GM12878 (cell line): Measurements from ENCODE around the gene PEX6. TPM values are rescaled to one million over a fixed set of nuclear protein-coding genes. Genes with fewer than 3 reads are reported as not detected.

Source experiments
- ATAC-seq: fragments of 200-7000 bp; cut with Tn5 transposase; 3 replicates; pipeline ENCODE4 v1.9.1; 2020; ENCODE audit warnings: mild to moderate bottlenecking, moderate library complexity
- BruUV-seq: library from RNA; stranded (reverse); fragments of 400-500 nt; replicated peaks from 2 replicates; lab custom pipeline; 2021; lab: Mats Ljungman, UMichigan
- CTCF ChIA-PET: fragments of 300-600 bp; sonication (Branson Sonifier 250); formaldehyde crosslinking; extraction: SDS; loops from one replicate; lab custom pipeline; 2021; ENCODE audit warnings: inconsistent platforms; lab: Yijun Ruan, JAX
- POLR2A ChIA-PET: fragments of 350-600 bp; formaldehyde crosslinking; extraction: SDS; loops from one replicate; lab custom pipeline; 2021; ENCODE audit warnings: inconsistent platforms; lab: Charles Lee
- RAD21 ChIA-PET: fragments of 300-600 bp; sonication (Branson Sonifier 250); formaldehyde crosslinking; loops from one replicate; lab custom pipeline; 2023; ENCODE audit warnings: antibody characterized with exemption; ENCODE audit not compliant: unreplicated experiment; lab: Charles Lee
- SMC1A ChIA-PET: fragments of 300-600 bp; sonication (Branson Sonifier 250); formaldehyde crosslinking; loops from one replicate; lab custom pipeline; 2023; ENCODE audit not compliant: unreplicated experiment, uncharacterized antibody; lab: Charles Lee
- DNase-seq: peaks from one replicate; pipeline ENCODE4 v3.0.0-alpha.2; 2011; ENCODE audit warnings: low read depth, low spot score
- FAIRE-seq: peaks from 3 replicates; lab custom pipeline; 2011; peaks lifted over from hg19 to GRCh38; lab: Jason Lieb, UNC
- H2AFZ ChIP-seq: 2 replicates; pipeline ENCODE4 v1.6.0; 2011; ENCODE audit warnings: low read depth, low read length, control low read depth; ENCODE audit not compliant: control insufficient read depth
- H3K27ac ChIP-seq: 2 replicates; pipeline ENCODE4 v1.5.1; 2011; ENCODE audit warnings: control low read depth; ENCODE audit not compliant: control insufficient read depth, insufficient read depth
- H3K27me3 ChIP-seq, 2 experiments: replicated peaks in 1 of 2; 2 replicates each; pipeline versions ENCODE4 v1.6.0 to v1.6.1; 2011; ENCODE audit warnings: low read length in 1 of 2; ENCODE audit not compliant: control insufficient read depth in 2 of 2, insufficient read depth in 2 of 2
- H3K36me3 ChIP-seq, 2 experiments: 2 replicates each; pipeline ENCODE4 v1.5.1; 2011; ENCODE audit warnings: low read length in 1 of 2; ENCODE audit not compliant: control insufficient read depth in 2 of 2, insufficient read depth in 2 of 2
- H3K4me1 ChIP-seq: 2 replicates; pipeline ENCODE4 v1.6.1; 2011; ENCODE audit warnings: mild to moderate bottlenecking, low read length, moderate library complexity, mixed read lengths; ENCODE audit not compliant: control insufficient read depth, insufficient read depth
- H3K4me2 ChIP-seq: 2 replicates; pipeline ENCODE4 v1.6.0; 2011; ENCODE audit warnings: control low read depth; ENCODE audit not compliant: control insufficient read depth, insufficient read depth
- H3K4me3 ChIP-seq: fragments of 200-600 bp; sonication (generic); 2 replicates; pipeline ENCODE4 v1.5.1; 2016
- H3K79me2 ChIP-seq: 2 replicates; pipeline ENCODE4 v1.6.0; 2011; ENCODE audit warnings: low read length; ENCODE audit not compliant: control insufficient read depth, insufficient read depth
- H3K9ac ChIP-seq: 2 replicates; pipeline ENCODE4 v1.8.0; 2011; ENCODE audit warnings: low read length, control low read depth, mixed read lengths; ENCODE audit not compliant: control insufficient read depth, insufficient read depth
- H3K9me3 ChIP-seq: replicated peaks from 3 replicates; pipeline ENCODE4 v1.5.1; 2011; ENCODE audit warnings: mild to moderate bottlenecking, low read length; ENCODE audit not compliant: control insufficient read depth, insufficient read depth
- H4K20me1 ChIP-seq: 2 replicates; pipeline ENCODE4 v1.6.0; 2011; ENCODE audit not compliant: control insufficient read depth, insufficient read depth
- ASH2L ChIP-seq: fragments of 300-600, 200-600 bp; sonication (generic); IDR thresholded peaks from 2 replicates; pipeline ENCODE4 v1.6.1; 2017; ENCODE audit warnings: low read depth, mild to moderate bottlenecking, borderline replicate concordance
- CEBPB ChIP-seq, 2 experiments: fragments of 150-350 bp in 1 of 2; IDR thresholded peaks; 2 replicates each; pipeline ENCODE4 v1.6.1; 2012 to 2014; ENCODE audit warnings: low read depth in 2 of 2, low read length in 2 of 2, borderline replicate concordance in 1 of 2, inconsistent platforms in 1 of 2
- IRF4 ChIP-seq: IDR thresholded peaks from 2 replicates; pipeline ENCODE4 v1.6.1; 2011; ENCODE audit warnings: low read depth, low read length
- KAT2A ChIP-seq: conservative IDR thresholded peaks from 2 replicates; pipeline ENCODE4 v1.6.1; 2011; ENCODE audit warnings: low read depth, low read length; ENCODE audit not compliant: control insufficient read depth
- KDM1A ChIP-seq: fragments of 200-600 bp; sonication (generic); IDR thresholded peaks from 2 replicates; pipeline ENCODE4 v1.6.1; 2016; ENCODE audit warnings: borderline replicate concordance
- MXI1 ChIP-seq: fragments of 150-350 bp; IDR thresholded peaks from 2 replicates; pipeline ENCODE4 v1.6.1; 2011; ENCODE audit warnings: low read depth, mild to moderate bottlenecking, inconsistent platforms, low read length, improper control_type of control experiment
- NR2C1 ChIP-seq: fragments of 450-650 bp; IDR thresholded peaks from 2 replicates; pipeline ENCODE4 v1.6.1; 2017; ENCODE audit warnings: antibody characterized with exemption, mild to moderate bottlenecking, moderate library complexity
- POLR2AphosphoS5 ChIP-seq: IDR thresholded peaks from 2 replicates; pipeline ENCODE4 v1.6.1; 2011; ENCODE audit warnings: mild to moderate bottlenecking, low read length, inconsistent platforms
- RELA ChIP-seq: fragments of 450-650 bp; IDR thresholded peaks from 2 replicates; pipeline ENCODE4 v1.8.0; 2014; ENCODE audit warnings: borderline replicate concordance; ENCODE audit not compliant: partially characterized antibody
- SP1 ChIP-seq: IDR thresholded peaks from one replicate; pipeline ENCODE4 v1.6.1; 2011; ENCODE audit warnings: low read depth, low read length
- TBL1XR1 ChIP-seq: IDR thresholded peaks from 2 replicates; pipeline ENCODE4 v1.6.1; 2012; ENCODE audit warnings: low read depth, low read length, improper control_type of control experiment
- TCF7 ChIP-seq: IDR thresholded peaks from 2 replicates; pipeline ENCODE4 v1.6.1; 2014; ENCODE audit warnings: antibody characterized with exemption, borderline replicate concordance
- WRNIP1 ChIP-seq: IDR thresholded peaks from 2 replicates; pipeline ENCODE4 v1.6.1; 2011; ENCODE audit warnings: low read depth, low read length, improper control_type of control experiment, borderline replicate concordance
- ZNF274 ChIP-seq: IDR thresholded peaks from one replicate; pipeline ENCODE4 v1.8.0; 2011; ENCODE audit not compliant: insufficient read length, insufficient read depth
- WGBS: methylation state at CpG from one replicate; pipeline ENCODE4 v1.1.6; 2016; ENCODE audit warnings: low lambda C conversion rate; ENCODE audit not compliant: insufficient replicate concordance, insufficient coverage; ENCODE audit errors: missing lambda C conversion rate; 5-methylcytosine and 5-hydroxymethylcytosine counted together
- in situ Hi-C: fragments of 300-500 bp; cut with MboI; formaldehyde crosslinking; loops from 9 replicates; pipeline ENCODE4 v1.14.3; 2018; ENCODE audit warnings: mixed read lengths
- intact Hi-C: fragments of 100-400 bp; cut with micrococcal nuclease; formaldehyde crosslinking; loops from one replicate; pipeline ENCODE4 v1.14.2; 2022; ENCODE audit not compliant: unreplicated experiment
- polyA plus RNA-seq, 11 experiments: library from polyadenylated mRNA; depleted of rRNA in 4 of 11; unstranded in 6 of 11; stranded (reverse) in 5 of 11; fragments of >200 nt; fragmentation: Nextera tagmentation in 4 of 11; fragmentation: Illumina TruSeq in 1 of 11; extraction: Ambion mirVana in 4 of 11; extraction: Trizol in 1 of 11; gene quantifications; 1 replicate in 1 of 11; 2 replicates in 10 of 11; pipeline versions ENCODE4 v1.2.1 to v1.2.3, GENCODE V29; 2011 to 2016; ENCODE audit warnings: inconsistent platforms in 2 of 11, missing spikeins in 2 of 11, low read depth in 1 of 11
- total RNA-seq, 4 experiments: library from RNA; depleted of rRNA in 3 of 4; stranded (reverse); fragments of >200 nt in 3 of 4; fragmentation: Illumina TruSeq in 1 of 4; extraction: Trizol in 1 of 4; gene quantifications; 2 replicates each; pipeline versions ENCODE4 v1.2.1 to v1.2.3, GENCODE V29; 2013 to 2021
- TF ChIP-seq, protein P1 (sequence below): IDR thresholded peaks from 2 replicates; pipeline ENCODE4 v1.6.1; 2011; ENCODE audit warnings: low read depth, low read length, improper control_type of control experiment, borderline replicate concordance

PEX6 gene
- total and polyA plus RNA-seq, 10 of the 15 experiments (the other 5 are each of a cell fraction or from before 2014, with no cell fraction given): 0.39 to 21.1 (median 7.8) TPM

DNA sequence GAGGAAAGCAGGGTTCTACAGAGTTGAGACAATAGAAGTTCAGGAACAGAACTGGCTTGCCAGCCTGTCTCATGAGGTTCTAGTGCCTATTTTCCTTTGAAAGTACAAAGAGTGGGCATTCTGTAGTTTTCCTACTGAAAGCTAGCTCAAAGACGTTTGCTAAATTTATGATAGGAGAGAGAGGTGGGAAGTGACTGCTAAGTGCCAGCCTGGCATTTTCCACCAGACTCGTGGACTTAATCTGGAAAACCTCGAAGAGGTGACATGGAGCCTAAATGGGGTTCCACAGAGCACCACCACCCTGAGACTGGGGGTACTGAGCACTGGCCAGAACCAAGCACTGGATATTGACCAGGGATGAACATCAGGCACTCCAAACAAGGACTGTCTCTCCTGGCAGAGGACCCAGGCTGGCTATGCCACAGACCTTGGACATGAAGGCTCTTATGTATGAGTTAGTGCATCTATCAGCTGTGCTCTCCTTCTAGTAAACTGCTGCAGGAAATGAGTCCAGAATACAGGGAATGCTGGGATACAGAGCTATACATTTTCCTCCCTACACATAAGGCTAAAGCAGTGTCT is 7.1 kb downstream of the PEX6 start:
- Histone ChIP-seq H2AFZ (no peak overlapping the region), H3K9me3 (no peaks in the 10 kb centered on the region), H4K20me1 (no peaks in the 10 kb centered on the region), H3K9ac (no peak overlapping the region), H3K4me2 (no peak overlapping the region), H3K4me3 (no peak overlapping the region), H3K36me3 (no peaks in the 10 kb centered on the region; a peak in 2 of 4 replicates), H3K4me1 (no peaks in the 10 kb centered on the region; the same call in 1 of the 2 replicates), H3K79me2 (peaks cover under 1% of the 10 kb centered on the region; the same call in 1 of the 2 replicates), H3K27ac (no peak overlapping the region), H3K27me3 (no peaks in the 10 kb centered on the region)
- SMC1A ChIA-PET: interaction anchor here (1.4 kb wide), 1 partner anchor 42 kb away, joined by 3 read pairs; the partner anchor contains the start of gene KLHDC3
- 97% methylated on average over 3 of the region's 3 CpGs for WGBS
- DNase-seq (no peak), FAIRE-seq (no peak), ATAC-seq (no peak)
- no TSS peak for BruUV-seq
- CTCF ChIA-PET: interaction anchor here (0.6 to 1.8 kb wide), 2 partner anchors 172 to 224 kb away, joined by 3 to 6 read pairs; no protein-coding TSS in a partner anchor
- POLR2A ChIA-PET: interaction anchor here (0.6 to 1.1 kb wide), 2 partner anchors 9 to 633 kb away, joined by 4 to 5 read pairs; no protein-coding TSS in a partner anchor
- RAD21 ChIA-PET: no interaction called here
- in situ Hi-C loops: no loop called here
- intact Hi-C loops: no loop called here
- no peak for TF ChIP-seq WRNIP1

DNA sequence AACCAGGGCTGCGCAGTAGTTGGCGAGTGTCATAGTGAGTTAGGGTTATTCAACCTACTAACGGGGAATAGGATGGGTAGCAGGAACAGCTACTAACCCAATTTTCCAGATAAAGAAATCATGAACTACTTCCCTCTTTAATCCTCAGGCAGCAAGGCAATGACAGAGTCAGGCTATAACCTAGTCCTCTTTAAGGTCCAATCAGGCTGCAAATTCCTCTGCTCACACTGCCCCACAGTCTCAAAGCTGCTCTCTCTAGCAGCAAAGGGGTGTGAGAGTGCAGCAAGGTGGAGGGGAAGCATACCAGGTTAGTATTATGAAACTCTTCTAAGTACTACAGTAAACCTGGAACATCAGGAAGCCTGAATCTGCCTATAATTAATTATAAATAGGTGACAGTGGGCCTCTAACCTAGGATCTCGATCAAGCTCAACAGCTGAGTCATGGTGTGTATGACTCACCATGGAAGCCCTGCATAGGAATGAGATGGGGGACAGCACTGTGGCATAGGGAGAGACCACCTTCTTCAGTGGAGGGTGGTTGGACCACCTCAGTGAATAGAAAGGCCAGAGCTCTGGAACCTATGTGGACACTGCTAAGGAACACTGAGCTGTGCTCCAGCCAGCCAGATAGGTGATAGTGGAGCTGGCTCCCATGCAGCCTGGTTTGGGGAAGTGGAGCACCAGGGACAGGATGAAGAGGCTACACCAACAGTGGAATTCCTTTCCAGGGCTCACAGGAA is 7.9 kb downstream of the PEX6 start:
- 81% methylated on average over 4 of the region's 4 CpGs for WGBS
- no peaks in the 10 kb centered on the region; a peak in 2 of 4 replicates for H3K36me3 ChIP-seq
- H3K9ac ChIP-seq: no peak overlapping the region
- H3K4me3 ChIP-seq: no peak overlapping the region
- no peaks in the 10 kb centered on the region; the same call in 1 of the 2 replicates for H3K4me1 ChIP-seq
- H3K27ac ChIP-seq: no peak overlapping the region
- FAIRE-seq (no peak), DNase-seq (no peak), ATAC-seq (no peak)
- in situ Hi-C loops (no loop called here), intact Hi-C loops (no loop called here)
- POLR2A ChIA-PET: interaction anchor here (0.6 to 1.1 kb wide), 2 partner anchors 8 to 10 kb away, joined by 4 read pairs; partner anchors contain the start of gene PEX6
- H4K20me1 ChIP-seq: no peaks in the 10 kb centered on the region
- H3K27me3 ChIP-seq: no peaks in the 10 kb centered on the region
- no peak overlapping the region for H2AFZ ChIP-seq
- CTCF ChIA-PET: interaction anchor here (0.5 to 1.8 kb wide), 3 partner anchors 38 to 173 kb away, joined by 3 to 6 read pairs (median 3); no protein-coding TSS in a partner anchor
- no peak overlapping the region for H3K4me2 ChIP-seq
- RAD21 ChIA-PET: interaction anchor here (0.5 kb wide), 1 partner anchor 99 kb away, joined by 3 read pairs; no protein-coding TSS in a partner anchor
- SMC1A ChIA-PET: interaction anchor here (1.4 kb wide), 1 partner anchor 43 kb away, joined by 3 read pairs; the partner anchor contains the start of gene KLHDC3
- no TSS peak for BruUV-seq
- no peaks in the 10 kb centered on the region for H3K9me3 ChIP-seq
- no peaks in the 10 kb centered on the region; the same call in 1 of the 2 replicates for H3K79me2 ChIP-seq
- TF ChIP-seq ZNF274: no peak
- no peak for TF ChIP-seq TBL1XR1
- no peak for TF ChIP-seq IRF4
- no peak for TF ChIP-seq POLR2AphosphoS5
- TF ChIP-seq TCF7: no peak
- TF ChIP-seq, protein P1, sequence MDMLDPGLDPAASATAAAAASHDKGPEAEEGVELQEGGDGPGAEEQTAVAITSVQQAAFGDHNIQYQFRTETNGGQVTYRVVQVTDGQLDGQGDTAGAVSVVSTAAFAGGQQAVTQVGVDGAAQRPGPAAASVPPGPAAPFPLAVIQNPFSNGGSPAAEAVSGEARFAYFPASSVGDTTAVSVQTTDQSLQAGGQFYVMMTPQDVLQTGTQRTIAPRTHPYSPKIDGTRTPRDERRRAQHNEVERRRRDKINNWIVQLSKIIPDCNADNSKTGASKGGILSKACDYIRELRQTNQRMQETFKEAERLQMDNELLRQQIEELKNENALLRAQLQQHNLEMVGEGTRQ: no peak
- no peak for TF ChIP-seq MXI1
- no peak for TF ChIP-seq SP1
- no peak for TF ChIP-seq ASH2L
- no peak for TF ChIP-seq NR2C1
- no peak for TF ChIP-seq KAT2A
- no peak for TF ChIP-seq KDM1A
- TF ChIP-seq RELA: no peak
- no peak for TF ChIP-seq CEBPB (IDR thresholded peaks at IDR 0.05; ENCODE audit: borderline replicate concordance in 1 of 2, low read depth in 2 of 2, low read length in 2 of 2)
